Neutrophil (primary cell): ENCODE measurements around the gene IRX3.

Experiments used
- H3K27ac ChIP-seq: fragments of 200-600 bp; sonication (generic); 2 replicates; pipeline ENCODE4 v1.5.1; 2016; ENCODE audit warnings: mild to moderate bottlenecking, moderate library complexity
- H3K27me3 ChIP-seq: fragments of 200-600 bp; sonication (generic); 2 replicates; pipeline ENCODE4 v1.6.0; 2016; ENCODE audit warnings: mild to moderate bottlenecking
- H3K36me3 ChIP-seq: fragments of 200-600 bp; sonication (generic); 2 replicates; pipeline ENCODE4 v1.5.1; 2017
- H3K4me1 ChIP-seq, 2 experiments: fragments of 200-600 bp in 1 of 2; sonication (generic) in 1 of 2; 1 replicate in 1 of 2; 2 replicates in 1 of 2; pipeline versions ENCODE4 v1.5.1 to v1.6.1; 2013 to 2016; ENCODE audit warnings: low read depth in 1 of 2, low read length in 1 of 2, mild to moderate bottlenecking in 1 of 2, moderate library complexity in 1 of 2; ENCODE audit not compliant: control insufficient read depth in 1 of 2, insufficient read depth in 1 of 2
- H3K4me3 ChIP-seq, 2 experiments: fragments of 200-600 bp in 1 of 2; sonication (generic) in 1 of 2; 1 replicate in 1 of 2; 2 replicates in 1 of 2; pipeline ENCODE4 v1.5.1; 2013 to 2016; ENCODE audit warnings: low read depth in 1 of 2, low read length in 1 of 2, mild to moderate bottlenecking in 1 of 2, moderate library complexity in 1 of 2
- H3K9me3 ChIP-seq: fragments of 200-600 bp; sonication (generic); 2 replicates; pipeline ENCODE4 v1.5.1; 2016
- TF ChIP-seq, protein P1 (sequence below): fragments of 200-600 bp; sonication (generic); IDR thresholded peaks from 2 replicates; pipeline ENCODE4 v1.5.1; 2016; ENCODE audit warnings: antibody characterized with exemption

Gene IRX3

GRCh38 chr16:54286366-54287130 lies at the start of gene IRX3:
IRX3 (minus strand) TSS chr16:54286787; CDS start chr16:54286050, 737 bp downstream.
- peaks cover 10 to 30% of the 10 kb centered on the region in 2 experiments for H3K4me1 ChIP-seq
- H3K27me3 ChIP-seq, result peaks cover 100% of the 10 kb centered on the region
- no peak within 1 kb of the TSS for H3K27ac ChIP-seq
- TF ChIP-seq, protein P1, sequence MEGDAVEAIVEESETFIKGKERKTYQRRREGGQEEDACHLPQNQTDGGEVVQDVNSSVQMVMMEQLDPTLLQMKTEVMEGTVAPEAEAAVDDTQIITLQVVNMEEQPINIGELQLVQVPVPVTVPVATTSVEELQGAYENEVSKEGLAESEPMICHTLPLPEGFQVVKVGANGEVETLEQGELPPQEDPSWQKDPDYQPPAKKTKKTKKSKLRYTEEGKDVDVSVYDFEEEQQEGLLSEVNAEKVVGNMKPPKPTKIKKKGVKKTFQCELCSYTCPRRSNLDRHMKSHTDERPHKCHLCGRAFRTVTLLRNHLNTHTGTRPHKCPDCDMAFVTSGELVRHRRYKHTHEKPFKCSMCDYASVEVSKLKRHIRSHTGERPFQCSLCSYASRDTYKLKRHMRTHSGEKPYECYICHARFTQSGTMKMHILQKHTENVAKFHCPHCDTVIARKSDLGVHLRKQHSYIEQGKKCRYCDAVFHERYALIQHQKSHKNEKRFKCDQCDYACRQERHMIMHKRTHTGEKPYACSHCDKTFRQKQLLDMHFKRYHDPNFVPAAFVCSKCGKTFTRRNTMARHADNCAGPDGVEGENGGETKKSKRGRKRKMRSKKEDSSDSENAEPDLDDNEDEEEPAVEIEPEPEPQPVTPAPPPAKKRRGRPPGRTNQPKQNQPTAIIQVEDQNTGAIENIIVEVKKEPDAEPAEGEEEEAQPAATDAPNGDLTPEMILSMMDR, result no peak
- no peaks in the 10 kb centered on the region for H3K9me3 ChIP-seq
- no peak within 1 kb of the TSS for H3K4me3 ChIP-seq
- H3K36me3 ChIP-seq, result no peaks in the 10 kb centered on the region

DNA sequence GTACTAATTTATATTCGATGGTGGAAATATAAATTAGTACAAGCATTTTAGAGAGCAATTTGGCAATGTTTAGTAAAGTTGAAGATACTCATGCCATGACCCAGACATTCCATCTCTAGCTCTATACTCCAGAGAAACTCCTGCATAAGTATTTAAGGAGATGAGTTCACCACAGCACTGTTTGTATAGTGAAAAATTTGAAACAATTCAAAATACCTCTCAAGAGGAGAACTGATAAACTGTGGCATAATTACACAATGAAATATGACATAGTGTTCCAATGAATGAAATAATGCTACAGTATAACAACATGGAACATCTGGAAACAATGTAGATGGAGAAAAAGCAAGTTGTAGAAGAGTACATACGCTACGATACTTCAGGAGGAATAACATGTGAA lies 48.6 kb upstream of the IRX3 start:
- H3K27me3 ChIP-seq, result peaks cover 88% of the 10 kb centered on the region
- TF ChIP-seq, protein P1, result no peak

DNA sequence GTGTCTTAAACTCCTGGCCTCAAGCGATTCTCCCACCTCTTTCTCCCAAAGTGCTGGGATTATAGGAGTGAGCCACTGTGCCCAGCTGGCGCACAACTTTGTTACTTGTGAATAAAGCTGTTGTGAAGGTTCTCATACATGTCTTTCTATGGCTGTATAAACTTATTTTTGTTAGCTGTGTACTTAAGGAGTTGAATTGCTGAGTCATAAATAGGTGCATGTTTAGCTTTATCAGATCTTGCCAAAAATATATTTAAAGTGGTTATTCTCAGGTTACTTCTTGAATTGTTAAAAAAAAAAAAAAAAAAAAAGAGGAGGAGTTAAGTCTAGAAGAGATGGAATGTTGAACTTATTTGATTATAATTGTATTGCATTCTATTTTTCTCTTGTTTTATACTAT lies 47.6 kb upstream of the IRX3 start:
- H3K4me1 ChIP-seq, result no peaks in the 10 kb centered on the region
- no peaks in the 10 kb centered on the region for H3K36me3 ChIP-seq
- H3K9me3 ChIP-seq, result no peaks in the 10 kb centered on the region
- H3K4me3 ChIP-seq, result no peak overlapping the region
- TF ChIP-seq, protein P1, result no peak
- H3K27ac ChIP-seq, result no peak overlapping the region
- peaks cover 86% of the 10 kb centered on the region for H3K27me3 ChIP-seq

More for the DNA sequence above, 48.6 kb upstream of the IRX3 start:
- H3K4me3 ChIP-seq, result no peak overlapping the region
- H3K9me3 ChIP-seq, result no peaks in the 10 kb centered on the region
- H3K4me1 ChIP-seq, result no peaks in the 10 kb centered on the region
- no peaks in the 10 kb centered on the region for H3K36me3 ChIP-seq
- no peak overlapping the region for H3K27ac ChIP-seq

DNA sequence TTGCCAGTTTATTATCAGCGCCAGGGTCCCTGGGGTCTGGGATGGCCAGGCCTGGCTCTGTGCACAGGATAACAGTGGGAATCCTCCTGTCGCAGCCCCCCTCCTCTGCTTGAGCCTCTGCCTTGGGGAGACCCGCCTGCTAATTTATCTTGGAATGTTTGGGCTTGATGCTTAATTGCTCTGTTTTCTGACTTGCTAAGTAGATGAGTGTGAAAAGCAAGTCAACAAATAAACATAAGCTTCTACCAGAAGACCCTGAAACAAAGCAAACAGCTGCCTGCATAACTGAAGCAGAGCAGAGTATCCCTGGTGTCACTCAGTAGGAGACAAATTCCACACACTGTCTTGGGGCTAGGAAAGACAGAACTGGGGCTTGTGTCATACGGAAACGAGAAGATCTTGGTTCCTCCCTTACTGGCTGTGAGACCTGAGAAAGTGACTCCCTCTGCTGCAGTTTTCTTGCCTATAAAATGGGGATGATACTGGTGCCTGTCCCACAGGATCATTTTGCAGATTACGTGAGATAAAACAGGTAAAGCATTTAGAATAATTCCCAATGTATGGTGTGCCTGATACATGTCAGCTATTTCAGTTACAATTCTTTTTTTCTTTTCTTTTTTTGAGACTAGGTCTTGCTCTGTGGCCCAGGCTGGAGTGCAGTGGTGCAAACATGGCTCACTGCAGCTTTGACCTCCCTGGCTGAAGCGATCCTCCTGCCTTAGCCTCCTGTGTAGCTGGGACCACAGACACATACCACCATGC lies 44.8 kb upstream of the IRX3 start:
- no peak overlapping the region for H3K4me3 ChIP-seq
- no peak overlapping the region for H3K27ac ChIP-seq
- peaks cover 74% of the 10 kb centered on the region for H3K27me3 ChIP-seq
- H3K4me1 ChIP-seq, result no peaks in the 10 kb centered on the region
- no peaks in the 10 kb centered on the region for H3K9me3 ChIP-seq
- TF ChIP-seq, protein P1, result no peak
- no peaks in the 10 kb centered on the region for H3K36me3 ChIP-seq

GRCh38 chr16:54327609-54328008 lies 41.0 kb upstream of the IRX3 start:
- Histone ChIP-seq H3K4me1 (no peaks in the 10 kb centered on the region), H3K4me3 (no peak overlapping the region), H3K27ac (no peak overlapping the region), H3K27me3 (peaks cover 38% of the 10 kb centered on the region), H3K9me3 (no peaks in the 10 kb centered on the region), H3K36me3 (no peaks in the 10 kb centered on the region)
- TF ChIP-seq, protein P1, result no peak
